GM18951 (cell line): ENCODE measurements around the gene ZNF318.

ENCODE experiments used
- POLR2A ChIP-seq: IDR thresholded peaks from 4 replicates; pipeline ENCODE4 v1.6.1; 2011; ENCODE audit warnings: mild to moderate bottlenecking; ENCODE audit not compliant: insufficient read length, insufficient read depth; ENCODE audit errors: extremely low read depth
- in situ Hi-C: fragments of 300-500 bp; cut with MboI; formaldehyde crosslinking; loops from one replicate; pipeline ENCODE4 v1.12.0; 2022; ENCODE audit warnings: low sequenced_read_pairs, mixed read lengths, inconsistent platforms; ENCODE audit not compliant: unreplicated experiment

The ZNF318 gene

DNA sequence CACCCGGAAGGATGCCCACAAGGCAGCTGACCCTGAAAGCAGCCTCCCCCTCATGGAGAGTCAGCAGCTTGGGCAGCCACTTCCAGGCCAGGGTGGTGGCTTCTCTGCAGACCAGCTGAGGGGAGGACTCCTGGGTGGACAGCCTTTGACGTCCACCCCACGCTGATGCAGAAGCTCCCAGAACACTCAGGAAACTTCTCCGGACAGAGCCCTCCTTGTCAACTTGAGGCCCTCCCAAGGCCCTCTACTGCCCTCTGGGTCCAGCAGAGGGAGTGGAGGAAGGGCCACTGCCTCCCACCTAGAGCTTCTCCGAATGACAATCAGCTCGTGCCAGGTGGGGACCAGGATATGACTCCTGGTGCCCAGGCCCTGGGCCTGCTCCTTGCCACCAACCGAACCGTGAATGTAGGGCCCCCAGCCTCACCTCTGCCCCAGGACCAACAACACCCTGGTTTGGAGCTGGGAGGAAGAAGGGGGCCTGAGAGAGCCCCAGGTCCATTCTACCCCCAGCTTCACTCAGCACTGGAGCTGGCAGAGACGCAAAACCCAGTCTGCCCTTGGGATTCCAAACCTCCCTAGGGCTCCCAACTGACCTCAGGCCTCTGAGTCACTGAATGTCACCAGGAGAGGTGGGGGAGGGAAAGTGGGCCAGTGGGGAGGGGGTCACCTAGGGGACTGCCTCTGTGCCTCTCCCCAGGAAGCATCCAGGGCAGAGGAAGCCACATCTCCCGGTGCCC lies 82.3 kb downstream of the ZNF318 start:
- in situ Hi-C loops = no loop called here
- TF ChIP-seq POLR2A = no peak

DNA sequence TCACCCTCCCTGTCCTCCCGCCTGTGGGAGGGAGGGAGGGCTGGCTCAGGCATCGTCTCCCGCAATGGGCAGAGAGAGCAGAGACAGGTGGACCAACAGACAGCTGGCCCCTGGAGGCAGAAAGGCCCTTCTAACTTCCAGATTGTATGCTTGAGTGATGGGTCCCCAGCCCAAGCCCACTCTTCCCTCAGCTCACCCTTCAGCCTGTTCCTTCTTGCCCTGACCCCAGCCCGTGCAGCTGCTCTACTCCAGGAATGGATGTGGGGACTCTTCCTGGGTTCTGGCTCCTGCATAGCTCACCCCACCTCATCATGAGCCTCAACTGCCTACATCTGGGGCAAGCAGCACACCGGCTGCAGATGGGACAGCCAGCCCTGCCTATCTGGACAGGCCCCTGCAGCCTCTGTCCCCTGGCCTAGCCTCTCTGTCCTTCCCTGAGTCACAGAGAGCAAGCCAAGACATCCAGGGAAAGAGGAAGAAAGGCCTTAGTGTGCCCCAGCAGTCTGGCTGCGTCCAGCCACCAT lies 82.9 kb downstream of the ZNF318 start:
- no peak for TF ChIP-seq POLR2A
- in situ Hi-C loops = no loop called here
